Central memory CD4-positive, alpha-beta T cell (primary cell): Measurements from ENCODE around the gene MTCH1.

Source experiments
- DNase-seq: peaks from one replicate; pipeline ENCODE4 v3.0.0; 2022

MTCH1 gene

DNA sequence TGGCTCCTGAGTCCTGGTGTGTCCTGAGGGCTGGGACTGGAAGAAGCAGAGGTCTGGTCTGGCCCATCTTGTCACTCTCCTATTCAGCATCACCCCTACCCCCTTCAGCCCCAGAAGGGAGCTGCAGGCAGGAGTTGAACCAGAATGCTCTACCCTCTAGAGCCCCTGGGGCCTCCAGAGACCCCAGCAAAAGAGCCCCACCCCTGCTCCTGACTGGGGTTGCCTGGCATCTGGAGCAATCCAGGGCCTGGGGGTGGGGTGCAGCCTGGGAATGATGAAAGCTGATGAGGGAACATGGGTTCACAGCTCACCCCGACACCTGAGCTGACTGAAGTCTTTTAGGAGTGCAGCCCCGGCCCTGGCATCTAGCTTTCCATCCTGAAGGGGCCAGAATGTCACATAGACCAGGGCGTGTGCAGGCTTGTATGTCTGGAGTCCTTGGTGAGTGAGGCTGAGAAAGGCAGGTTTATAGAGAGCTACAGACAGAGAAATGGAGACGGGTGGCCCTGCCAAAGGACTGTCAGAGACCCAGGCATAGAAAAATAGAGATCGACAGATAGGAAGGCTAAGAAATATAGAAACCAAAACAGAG lies 31.7 kb upstream of the MTCH1 start:
- no peak for DNase-seq

DNA sequence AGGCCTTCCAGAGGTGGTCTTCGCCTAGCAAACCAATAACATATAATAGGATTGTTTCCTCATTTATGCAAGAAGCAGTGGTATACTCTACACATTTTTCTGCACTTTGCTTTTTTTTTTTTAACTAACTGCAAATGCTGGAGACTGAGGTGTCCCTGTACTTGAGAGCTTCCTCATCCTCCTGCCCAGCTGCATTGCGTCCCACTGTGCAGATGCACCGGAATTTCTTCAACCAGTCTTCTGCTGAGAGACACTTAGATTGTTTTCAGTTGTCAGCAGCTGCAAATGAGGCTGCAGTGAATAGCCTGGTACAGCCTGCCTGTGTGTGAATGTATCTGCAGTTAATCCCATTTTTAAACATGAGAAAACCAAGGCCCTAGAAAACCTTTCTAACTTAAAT lies 31.0 kb upstream of the MTCH1 start:
- DNase-seq, result no peak

DNA sequence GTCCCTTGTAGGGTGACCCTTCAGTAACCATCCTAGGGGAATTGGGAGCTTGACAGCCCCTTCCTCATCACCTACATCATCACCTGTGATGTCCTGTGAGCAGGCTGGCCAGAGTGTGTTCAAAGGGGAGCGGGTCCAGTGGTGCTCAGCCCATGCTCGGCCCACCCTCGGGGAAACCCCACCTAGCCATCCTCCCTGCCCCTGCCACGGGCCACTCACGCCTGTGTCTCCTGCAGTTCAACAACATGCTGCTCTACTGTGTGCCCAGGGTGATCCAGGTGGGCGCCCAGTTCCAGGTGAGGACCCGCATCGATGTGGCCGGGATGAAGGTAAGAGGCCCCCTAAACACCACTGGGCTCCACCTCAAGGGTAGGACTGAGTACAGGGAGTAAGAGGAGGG lies 29.5 kb upstream of the MTCH1 start:
- DNase-seq, result no peak

DNA sequence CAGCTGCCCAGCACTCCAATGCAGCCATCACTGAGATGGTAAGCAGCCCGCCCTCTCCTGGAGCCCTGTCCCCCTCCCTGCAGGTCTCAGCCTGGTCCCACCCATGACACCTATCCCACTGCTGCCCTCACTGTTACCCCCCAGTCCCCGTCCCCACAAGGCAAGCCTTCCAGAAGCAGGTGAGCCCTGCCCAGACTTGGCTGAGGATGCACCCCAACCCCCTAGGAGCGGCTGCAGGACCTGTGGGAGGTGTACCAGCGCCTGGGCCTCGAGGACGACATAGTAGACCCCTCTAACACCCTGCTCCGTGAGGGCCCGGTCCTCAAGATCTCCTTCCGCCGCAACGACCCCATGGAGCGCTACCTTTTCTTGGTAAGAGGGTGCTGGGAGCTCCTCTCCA lies 28.7 kb upstream of the MTCH1 start:
- no peak for DNase-seq

DNA sequence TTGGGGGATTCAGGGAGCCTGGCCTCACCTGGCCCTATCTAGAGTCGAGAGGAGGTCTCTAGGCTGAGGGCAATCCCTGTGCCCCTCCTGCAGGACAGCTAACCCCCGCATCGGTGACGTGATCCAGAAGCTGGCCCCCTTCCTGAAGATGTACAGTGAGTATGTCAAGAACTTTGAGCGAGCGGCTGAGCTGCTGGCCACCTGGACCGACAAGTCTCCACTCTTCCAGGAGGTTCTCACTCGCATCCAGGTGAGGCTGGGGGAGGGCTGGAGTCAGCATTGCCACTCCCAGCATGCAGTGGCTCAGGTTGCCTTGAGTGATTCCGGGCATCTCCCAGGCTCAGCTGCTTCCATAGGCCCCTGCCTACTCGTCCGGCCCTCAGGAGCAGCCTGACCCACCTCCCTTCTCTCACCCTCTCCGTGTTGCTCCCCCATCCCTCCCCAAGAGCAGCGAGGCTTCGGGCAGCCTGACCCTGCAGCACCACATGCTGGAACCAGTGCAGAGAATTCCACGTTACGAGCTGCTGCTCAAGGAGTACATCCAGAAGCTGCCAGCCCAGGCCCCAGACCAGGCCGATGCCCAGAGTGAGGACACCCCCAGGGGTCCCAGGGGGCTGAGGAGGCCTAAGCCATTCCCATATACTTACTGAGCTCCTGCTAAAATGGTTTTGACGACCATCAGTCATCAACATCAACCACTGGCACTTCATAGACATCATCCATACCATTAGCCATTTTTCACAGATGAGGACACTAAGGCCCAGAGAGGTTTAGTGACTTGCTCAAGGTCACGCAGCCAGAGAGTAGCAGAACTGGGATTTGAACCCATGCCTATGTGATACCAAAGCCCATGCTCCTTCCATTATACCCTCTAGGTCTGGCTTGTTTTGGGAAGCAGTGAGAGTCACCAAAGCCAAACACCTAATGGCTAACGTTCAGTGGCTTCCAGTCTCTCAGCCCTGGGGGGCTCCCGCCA lies 27.8 kb upstream of the MTCH1 start:
- no peak for DNase-seq

DNA sequence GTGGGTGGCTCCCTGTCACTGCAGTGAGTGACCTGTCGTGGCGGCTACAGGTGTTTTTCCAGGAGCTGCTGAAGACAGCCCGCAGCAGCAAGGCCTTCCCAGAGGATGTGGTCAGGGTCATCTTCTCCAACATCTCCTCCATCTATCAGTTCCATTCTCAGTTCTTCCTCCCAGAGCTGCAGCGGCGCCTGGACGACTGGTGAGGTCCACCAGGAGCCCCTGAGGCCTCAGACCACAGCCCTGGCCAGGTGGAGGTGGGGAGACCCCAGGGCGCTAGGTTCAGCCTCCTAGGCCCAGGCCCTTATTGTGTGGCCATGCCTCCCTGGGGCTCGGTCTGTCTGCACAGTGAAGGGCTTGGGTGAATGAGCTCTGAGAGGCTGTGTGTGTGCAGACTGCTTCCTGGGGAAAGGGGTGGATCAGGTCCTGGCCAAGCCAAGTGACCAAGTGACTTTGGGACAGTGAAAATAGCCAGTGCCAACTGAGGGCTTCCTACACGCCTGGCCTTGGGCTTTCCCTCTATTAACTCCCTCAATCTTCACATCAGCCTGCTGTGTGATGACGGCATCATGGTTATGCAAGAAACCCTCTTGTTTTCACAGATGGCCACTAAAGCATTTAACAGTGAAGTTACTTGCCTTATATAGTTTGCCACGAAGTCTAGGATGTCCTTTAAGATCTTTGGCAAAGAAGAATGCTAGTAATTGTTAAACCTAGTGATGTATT lies 25.8 kb upstream of the MTCH1 start:
- no peak for DNase-seq

DNA sequence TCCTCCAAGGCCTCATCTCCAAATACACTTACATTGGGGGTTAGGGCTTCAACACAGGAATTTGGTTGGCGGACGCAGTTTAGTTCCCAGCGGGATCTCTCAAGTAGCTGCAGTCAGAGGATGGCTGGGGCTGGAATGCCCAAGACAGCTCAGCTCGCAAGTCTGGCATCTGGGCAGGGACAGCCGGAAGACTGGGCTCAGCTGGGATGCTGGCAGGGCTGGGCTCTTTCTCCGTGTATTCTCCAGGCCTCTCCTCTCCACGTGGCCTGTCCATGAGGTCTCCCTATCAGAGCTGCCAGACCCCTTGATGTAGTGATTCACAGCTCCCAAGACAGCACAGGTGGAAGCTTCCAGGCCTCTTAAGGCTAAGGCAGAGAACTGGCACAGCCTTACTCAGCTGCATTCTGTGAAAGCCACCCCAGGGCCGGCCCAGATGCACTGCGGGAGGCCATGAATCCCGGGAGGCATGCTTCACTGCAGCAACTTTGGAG lies 24.5 kb upstream of the MTCH1 start:
- DNase-seq, result no peak

DNA sequence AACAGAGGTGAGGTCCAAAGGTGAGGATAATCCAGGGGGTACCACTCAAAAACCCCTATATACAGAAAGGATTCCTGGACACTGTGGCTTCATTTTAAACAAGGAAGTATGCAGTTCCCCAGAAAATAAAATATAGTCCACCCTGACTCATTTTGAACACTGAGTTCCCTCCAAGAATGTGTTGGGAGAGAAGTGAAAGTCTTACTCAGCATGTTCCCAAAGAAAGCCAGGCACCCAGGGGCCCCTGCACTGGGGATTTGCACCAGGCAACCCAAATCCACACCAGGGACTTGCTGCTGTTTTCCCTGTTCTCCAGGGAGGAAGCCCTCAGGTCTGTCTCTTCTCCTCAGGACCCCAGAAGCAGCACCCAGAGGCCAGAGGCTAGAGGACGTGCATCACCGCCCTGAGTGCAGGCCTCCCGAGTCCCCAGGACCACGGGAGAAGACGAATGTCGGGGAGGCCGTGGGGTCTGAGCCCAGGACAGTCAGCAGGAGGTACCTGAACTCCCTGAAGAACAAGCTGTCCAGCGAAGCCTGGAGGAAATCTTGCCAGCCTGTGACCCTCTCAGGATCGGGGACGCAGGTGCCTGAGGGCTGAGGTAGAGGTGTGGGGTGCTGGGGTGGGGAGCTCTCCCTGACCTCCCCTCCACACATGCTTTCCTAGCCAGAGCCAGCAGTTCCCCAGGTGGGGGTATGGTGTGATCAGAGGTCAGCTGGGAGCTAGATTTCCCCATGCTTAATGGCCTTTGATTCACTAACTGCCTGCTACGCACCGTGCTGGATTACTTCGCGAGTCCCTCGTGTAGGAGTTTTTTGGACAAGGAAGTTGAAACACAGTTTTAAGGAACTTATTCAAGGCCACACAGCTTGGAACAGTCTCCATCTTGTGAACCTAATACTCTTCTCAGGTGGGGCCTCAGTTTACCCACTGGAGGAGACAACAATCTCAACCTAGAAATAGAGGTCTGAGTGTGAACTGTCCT lies 22.8 kb upstream of the MTCH1 start:
- DNase-seq, result no peak

DNA sequence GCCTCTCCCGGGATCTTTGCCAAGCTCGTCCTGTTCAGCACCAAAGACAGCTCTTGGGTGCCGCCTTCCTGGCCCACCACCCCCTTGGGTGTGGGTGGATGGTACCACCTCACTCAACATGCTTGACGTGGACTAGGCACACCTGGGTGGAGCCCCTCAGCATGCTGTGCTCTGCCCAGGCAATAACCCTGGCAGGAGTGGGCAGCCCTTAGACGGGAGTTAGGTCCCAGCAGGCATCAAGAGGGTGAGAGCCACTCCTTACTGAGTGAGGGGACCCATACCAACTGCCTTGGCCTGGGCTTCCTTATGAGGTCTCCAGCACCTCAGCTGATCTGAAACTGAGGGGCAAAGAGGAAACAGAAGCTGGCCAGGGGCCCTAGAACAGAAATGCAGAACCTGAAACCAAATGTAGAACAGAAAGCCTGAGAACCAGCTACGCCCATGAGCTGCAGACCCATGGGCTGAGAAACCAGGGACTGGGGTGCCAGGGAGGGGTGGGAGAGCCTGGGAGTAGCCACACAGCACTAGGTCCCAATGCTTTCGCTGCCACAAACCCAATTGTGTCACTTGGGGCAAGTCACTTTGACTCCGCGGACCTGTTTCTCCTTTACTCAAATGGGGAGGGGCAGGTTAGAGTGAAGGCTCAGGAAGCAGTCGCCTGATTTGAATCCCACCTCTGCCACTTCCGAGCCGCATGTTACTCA lies 21.5 kb upstream of the MTCH1 start:
- DNase-seq, result no peak

DNA sequence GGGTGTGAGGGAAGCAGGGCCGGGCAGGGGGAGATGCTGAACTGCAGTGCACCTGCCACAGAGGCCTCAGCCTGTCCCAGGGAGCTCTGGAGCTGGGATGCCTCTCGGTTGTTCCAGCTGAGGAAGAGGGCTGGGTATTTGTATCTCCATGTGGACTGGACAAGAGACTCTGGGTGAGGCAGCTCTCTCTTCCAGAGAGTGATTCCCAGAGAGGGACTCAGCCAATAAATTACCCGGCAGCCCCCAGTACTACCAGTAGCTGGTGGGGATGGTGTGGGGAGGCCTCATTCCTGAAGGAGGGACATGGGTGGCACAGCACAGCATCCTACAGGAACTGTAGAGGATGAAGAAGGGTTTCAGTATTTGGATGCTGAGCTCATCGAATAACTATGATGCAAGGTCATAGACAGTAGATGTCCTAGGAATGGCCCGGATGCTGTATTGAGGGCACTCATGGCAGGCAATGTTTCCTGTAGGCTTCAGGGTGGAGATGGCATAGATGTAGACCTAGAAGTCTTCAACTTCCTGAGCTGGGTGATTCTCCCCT lies 20.9 kb upstream of the MTCH1 start:
- DNase-seq, result no peak

DNA sequence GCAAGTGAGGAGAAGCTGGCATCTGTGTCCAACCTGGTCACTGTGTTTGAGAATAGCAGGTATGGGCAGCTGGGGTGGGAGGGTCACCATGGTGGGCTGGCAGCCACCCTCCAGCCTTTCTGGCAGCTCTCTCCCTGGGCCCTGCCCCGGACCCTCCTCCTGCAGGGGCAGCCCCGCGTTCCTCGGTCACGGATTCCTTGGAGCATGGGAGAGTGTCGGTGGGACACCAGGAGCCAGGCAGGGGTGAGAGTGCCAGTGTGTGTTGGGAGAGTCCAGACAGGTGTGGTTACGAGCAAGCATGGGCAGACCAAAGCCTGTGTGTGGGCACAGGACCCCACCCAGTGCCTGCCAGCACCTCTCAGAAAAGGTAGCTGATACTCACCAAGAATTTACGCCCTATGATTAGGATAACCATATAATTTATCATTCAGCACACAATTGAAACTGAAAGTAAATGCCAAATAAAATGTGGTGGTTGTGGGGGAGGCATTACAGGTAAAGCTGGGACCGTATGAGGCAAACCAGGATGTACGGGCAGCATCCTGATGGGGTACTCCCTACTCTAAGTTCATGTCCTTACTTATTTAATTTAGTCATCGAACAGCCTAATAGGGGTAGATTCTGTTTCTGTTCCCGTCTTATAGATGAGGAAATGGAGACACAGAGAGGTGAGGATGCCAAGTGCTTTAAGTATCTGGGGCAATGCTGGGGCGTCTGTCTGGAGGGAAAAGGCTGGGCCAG lies 20.0 kb upstream of the MTCH1 start:
- DNase-seq, result no peak

DNA sequence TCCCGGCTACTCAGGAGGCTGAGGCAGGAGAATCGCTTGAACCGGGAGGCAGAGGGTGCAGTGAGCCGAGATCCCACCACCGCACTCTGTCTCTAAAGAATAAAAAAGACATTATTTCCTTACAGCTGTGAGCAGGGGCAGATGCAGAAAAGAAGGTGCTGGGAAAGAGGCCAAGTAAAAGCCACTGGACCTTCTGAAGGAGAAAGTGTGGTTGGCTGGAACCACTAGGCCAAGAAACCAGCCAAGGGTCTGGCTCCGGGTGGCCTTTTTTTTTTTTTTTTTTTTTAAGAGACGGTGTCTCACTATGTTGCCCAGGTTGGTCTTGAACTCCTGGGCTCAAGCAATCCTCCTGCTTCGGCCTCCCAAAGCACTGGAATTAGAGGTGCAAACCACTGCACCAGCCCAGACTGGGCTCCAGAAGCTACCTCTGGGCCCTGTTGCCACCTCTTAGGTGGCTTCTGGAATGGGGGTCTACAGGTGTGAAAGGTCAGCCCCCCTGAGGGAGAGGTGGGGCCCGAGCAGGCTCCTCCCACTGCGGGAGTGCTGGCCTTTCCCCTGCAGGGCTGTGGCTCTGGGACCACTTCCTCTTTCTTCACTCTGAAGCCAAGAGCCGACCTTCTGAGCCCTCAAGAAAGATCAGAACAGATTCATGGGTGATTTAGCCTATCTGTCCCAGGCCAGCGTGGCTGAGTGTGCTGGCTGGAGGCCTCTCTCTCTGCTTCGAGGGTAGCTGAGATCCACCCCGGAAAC lies 19.2 kb upstream of the MTCH1 start, which contains the start of gene FGD2:
Gene FGD2, plus strand, starts transcription at position 595 of the 750 bp plus-strand sequence. CDS start 163 bp downstream, outside the sequence.
- DNase-seq, result no peak

DNA sequence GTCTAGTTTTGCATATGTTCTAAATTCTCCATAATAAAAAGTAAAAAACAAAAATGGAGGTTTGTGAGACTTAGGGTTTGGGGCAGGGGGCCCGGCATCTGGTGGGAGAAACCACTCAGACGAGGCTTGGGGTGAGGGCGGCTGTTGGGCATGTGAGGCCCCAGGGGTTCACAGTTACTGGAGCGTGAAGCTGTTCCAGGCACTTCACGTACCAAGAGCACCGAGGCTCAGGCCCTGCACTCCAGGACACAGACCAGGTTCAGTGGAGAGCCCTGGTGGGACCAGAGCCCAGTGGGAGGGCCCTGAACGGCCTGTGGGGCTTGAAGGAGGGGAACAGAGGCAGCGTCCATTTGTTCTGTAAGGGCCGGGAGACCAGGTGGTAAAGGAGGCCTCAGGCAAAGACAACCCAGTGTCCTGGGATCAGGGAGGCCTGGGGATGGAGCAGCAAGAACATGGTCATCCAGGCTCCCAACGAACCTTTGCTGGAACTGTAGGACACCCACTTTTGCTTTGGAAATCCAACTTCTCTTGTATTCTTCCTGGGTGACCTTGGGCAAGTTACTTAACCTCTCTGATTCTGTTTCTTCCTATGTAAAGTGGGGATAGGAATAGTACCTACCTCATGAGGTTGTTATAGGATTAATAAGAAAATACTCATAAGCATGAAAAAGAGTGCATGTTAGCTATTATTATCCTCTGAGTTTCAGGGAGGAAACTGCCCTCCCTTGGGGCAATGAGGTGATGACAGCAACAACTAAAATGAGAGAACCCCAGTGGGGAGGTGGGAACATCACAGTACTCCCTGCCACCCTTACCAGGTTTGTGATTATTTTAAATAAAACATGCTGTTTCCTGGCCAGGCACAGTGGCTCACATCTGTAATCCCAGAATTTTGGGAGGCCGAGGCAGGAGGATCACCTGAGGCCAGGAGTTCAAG lies 18.3 kb upstream of the MTCH1 start:
- no peak for DNase-seq

DNA sequence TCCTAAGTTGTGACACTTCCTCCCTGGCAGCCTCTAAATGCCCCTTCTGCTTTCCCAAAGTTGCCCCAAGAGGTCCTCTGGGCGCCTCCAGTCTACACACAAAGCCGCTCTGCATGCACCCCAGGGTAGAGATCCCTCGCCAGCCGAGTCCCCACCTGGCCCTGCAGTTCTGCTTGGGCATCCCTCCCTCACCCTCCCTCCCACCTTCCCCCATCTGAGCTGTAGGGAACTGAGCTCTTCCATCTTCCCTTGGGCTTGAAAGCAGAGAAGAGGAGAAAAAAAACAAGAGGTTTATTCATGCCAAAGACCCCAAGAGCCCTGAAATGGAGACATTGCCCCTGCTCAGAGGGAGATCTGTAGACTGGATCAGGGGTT lies 13.7 kb upstream of the MTCH1 start:
- DNase-seq, result no peak

DNA sequence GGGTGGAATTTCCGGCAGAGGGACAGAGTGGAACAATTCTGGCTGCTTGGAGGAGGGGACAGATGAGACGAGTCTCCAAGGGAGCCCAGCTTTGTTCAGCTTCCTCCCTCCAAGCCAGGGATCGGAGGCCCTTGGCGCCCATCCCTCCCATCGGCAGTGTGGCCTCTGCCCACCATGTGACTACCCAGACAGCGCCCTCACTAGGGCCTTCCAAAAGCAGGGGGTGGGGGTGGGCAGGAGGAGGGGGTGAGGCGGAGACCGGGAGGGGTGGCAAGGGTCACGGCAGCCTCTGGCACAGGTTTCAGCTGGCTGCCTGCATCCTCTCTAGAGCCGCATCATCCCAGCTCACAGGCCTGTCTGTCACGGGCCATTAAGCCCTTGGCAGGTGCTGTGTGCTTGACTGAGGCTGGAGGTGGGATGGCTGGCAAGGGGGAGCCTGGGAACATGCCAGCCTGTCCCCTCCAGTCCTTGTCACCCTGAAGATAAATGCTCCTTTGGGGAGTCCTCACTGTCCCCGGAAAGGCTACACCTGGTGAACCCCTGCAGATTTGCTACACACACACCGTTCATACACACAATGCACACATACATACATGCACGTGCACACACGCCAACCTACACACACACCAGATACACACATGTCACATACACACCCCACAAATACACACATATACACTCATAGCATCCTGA lies 13.2 kb upstream of the MTCH1 start:
- no peak for DNase-seq

DNA sequence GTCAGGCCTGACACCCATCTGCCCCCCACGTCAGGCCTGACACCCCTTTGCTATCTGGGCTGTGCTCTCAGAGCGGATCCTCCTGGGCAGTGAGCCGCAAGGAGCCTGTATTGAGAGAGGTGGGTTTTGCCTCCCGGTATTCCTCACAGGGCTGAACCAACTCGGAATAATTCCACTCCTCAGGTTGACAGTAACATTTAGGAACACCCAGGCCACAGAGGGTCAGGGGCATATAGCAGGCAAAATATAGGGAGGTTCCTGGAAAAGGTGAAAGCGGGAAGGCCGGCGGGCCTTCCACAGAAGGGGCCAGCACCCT lies 12.7 kb upstream of the MTCH1 start:
- no peak for DNase-seq

DNA sequence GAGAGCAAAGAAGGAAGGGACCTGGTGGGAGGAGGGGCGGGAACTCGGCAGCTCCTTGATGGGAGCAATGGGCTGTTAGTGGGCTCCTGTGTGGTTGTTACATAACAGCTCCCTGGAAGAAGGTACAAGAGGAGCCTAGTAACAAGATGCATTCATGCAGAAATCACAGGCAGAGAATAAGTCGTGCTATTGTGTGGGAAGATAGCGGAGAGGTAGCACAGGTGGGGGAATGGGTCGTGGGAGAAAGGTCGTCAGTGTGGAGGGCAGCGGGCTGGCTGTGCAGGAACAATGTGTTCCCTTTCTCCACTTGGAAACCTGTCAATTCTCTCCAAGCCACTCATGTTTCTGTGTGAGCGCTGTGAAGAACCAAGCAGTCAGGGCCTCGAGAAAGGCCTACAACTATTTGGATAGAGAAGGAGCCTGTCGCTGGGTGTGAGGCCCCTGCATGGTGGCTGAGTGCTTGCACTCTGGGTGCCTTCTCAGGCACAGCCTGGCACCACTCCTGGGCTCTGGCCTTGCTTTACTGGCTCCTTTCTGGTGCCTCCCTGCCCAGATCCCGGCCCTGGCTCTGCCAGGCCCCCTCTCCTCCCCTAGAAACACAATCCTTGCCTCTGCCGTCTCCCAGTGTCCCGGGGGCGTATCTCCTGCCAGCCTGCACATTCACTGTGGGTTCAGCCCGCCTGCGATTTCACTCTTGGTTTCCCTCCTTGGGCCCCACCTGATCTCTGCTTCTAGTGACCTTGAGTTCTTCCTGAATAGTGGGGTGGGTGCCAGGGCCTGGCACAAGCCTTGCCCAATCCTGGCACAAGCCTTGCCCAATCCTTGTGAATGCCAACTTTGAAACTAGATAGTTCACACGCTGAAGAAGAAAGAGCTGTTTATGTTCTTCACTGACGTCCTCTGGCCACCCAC lies 12.1 kb upstream of the MTCH1 start:
- DNase-seq, result no peak
